Ammon's horn (tissue), 1 donor: ENCODE results near the gene DDAH2.

Source experiments
- DNase-seq: peaks from one replicate; pipeline ENCODE4 v3.0.0-alpha.2; 2016; ENCODE audit warnings: low spot score

The DDAH2 gene

GRCh38 chr6:31728767-31729514 is at the start of gene DDAH2:
DDAH2 (minus strand) TSS chr6:31729299; CDS start chr6:31729161, 138 bp downstream.
- no peak for DNase-seq

GRCh38 chr6:31778193-31778592 is 49.1 kb upstream of the DDAH2 start:
- no peak for DNase-seq

GRCh38 chr6:31777667-31778050 is 48.6 kb upstream of the DDAH2 start:
- DNase-seq, result no peak

- DNase-seq, result peak; percentile 51
Measured at GRCh38 chr6:31776989-31777666, 48.0 kb upstream of the DDAH2 start, which contains the start of gene VWA7. VWA7 (minus strand) TSS chr6:31777328; CDS start chr6:31776779, 549 bp downstream.

- no peak for DNase-seq
Measured at GRCh38 chr6:31776485-31776988, 47.4 kb upstream of the DDAH2 start.

- DNase-seq, result no peak
Measured at GRCh38 chr6:31775633-31776484, 46.8 kb upstream of the DDAH2 start.

GRCh38 chr6:31775184-31775583 is 46.1 kb upstream of the DDAH2 start:
- no peak for DNase-seq

GRCh38 chr6:31771992-31772358 is 42.9 kb upstream of the DDAH2 start:
- no peak for DNase-seq

GRCh38 chr6:31770860-31771259 is 41.8 kb upstream of the DDAH2 start:
- no peak for DNase-seq

GRCh38 chr6:31769684-31770371 is 40.7 kb upstream of the DDAH2 start:
- peak; percentile 31 for DNase-seq

- peak; percentile 43 for DNase-seq
Measured at GRCh38 chr6:31768363-31769257, 39.5 kb upstream of the DDAH2 start.

GRCh38 chr6:31767096-31767645 is 38.1 kb upstream of the DDAH2 start:
- no peak for DNase-seq

GRCh38 chr6:31765910-31766794 is 37.1 kb upstream of the DDAH2 start:
- DNase-seq, result no peak

GRCh38 chr6:31765559-31765909 is 36.4 kb upstream of the DDAH2 start:
- no peak for DNase-seq

- no peak for DNase-seq
Measured at GRCh38 chr6:31764198-31764597, 35.1 kb upstream of the DDAH2 start.

GRCh38 chr6:31763619-31763940 is 34.5 kb upstream of the DDAH2 start:
- DNase-seq, result peak; percentile 40

- no peak for DNase-seq
Measured at GRCh38 chr6:31762878-31763618, 33.9 kb upstream of the DDAH2 start.

GRCh38 chr6:31762356-31762755 is 33.3 kb upstream of the DDAH2 start, which contains the start of gene SAPCD1:
SAPCD1 (plus strand) TSS chr6:31762656; CDS start chr6:31763055, 399 bp downstream.
- DNase-seq, result no peak

- no peak for DNase-seq
Measured at GRCh38 chr6:31761343-31761742, 32.2 kb upstream of the DDAH2 start.
